NCI-H187 (cell line): ENCODE measurements around the gene TEDC1.
"Not testable (repeated sequence)": the region's sequence is repeated elsewhere in the genome, so short reads cannot be mapped to it uniquely, and the experiment has no call there.

Experiments used
- DNase-seq, 2 experiments: peaks; one replicate each; lab custom pipeline; 2025; lab: John Stamatoyannopoulos, UW

TEDC1 gene

DNA sequence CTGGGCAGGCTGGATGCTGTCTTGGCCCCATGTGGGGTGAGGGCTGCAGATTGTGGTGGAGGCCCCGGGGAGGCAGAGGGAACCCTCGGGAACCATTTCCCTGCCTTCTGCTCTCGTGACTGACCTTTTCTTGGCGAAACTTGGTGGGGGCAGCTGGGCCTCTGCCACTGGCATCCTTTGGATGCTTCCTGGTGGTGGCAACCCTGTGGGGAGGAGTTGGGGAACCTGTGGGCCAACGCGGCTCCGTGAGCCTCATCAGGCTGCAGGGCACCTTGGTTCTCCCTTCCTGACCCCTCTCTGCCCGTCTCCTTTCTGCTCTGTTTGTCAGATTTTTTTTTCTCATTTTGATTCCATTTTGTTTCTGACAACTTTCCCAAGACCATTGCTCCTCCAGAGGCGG, 49.8 kb downstream of the TEDC1 start:
- no peak for DNase-seq

DNA sequence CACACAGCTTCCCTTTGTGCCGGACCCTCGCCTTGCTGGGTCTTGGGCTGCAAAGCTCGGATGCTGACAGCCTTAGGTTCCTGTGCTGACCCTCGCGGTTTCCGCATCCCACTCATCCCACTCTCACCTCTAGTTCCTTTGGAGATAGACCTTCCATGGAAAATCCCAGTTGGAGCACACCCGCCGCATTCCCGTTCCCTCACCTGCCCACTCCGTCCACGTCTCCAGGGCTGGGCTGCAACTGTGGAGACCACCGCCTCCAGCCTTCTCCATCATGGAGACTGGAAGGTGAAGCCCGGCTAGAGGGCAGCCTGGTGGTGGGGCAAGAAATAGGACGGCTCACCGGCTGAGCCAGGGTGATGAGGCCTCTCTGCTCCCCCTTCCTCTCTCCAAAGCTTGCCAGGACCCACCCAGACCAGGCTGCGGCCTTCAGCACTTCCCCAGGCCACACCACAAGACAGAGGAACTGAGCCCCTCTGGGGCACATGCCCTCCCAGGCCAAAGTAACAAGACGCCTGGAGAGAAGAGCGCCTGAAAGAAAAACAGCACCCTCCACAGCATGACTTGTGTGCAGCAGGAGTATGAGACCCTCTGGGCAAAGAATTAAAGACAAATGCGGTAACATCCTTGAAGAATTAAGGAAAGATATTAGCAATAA, 50.3 kb downstream of the TEDC1 start:
- no peak for DNase-seq

DNA sequence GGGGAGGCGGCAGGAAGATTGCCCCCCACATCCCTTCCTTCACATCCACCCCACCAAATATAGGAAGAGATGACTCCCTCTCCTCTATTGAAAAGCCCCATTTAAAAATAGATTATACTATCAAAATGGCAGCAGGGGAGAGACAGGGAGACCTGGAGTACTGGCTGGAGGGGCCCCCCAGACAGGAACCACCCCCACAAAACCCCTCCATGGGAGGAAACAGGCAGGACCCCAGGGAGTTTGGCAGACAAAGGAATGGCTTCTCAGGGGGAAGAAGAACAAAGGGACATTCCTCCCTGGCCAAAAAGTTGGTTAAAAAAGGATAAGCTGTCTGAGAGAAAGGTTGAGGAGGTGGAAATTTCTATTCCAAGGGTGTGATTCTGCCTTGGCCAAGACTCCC, 54.6 kb downstream of the TEDC1 start:
- DNase-seq: not testable (repeated sequence)

- not testable (repeated sequence) for DNase-seq
These were observed 55.4 kb downstream of the TEDC1 start for GRCh38 chr14:105546410-105546809.

DNA sequence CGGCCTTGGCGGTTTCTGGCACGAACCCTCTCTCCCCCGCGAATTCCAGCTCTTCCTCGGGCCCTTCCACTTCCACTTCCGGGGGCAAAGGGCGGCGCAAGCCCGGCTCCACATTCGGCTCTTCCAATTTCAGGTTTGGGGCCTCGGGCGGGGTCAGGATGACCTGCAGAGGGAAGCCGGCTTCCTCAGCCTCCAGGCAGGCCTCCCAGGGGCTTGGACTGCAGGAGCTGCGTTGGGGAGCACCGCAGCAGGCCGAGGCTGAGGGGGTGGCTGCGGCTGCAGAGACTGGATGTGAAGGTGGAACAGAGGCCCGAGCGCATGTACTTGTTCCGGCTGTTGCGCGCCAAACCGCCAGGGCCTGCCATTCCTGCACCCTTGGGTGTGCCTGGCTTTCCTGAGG, 56.0 kb downstream of the TEDC1 start:
- DNase-seq: not testable (repeated sequence)

DNA sequence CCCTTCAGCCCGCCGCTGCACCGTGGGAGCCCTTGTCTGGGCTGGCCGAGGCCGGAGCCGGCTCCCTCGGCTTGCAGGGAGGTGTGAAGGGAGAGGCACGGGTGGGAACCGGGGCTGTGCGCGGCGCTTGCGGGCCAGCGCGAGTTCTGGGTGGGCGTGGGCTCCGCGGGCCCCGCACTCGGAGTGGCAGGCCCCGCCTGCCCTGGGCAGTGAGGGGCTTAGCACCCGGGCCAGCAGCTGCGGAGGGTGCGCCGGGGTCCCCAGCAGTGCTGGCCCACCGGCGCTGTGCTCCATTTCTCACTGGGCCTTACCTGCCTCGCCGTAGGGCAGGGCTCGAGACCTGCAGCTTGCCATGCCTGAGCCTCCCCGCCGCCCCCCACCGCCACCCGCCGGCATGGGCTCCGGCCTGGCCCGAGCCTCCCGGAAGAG, 56.7 kb downstream of the TEDC1 start:
- DNase-seq: no peak
